ENCODE measurements around the gene TEX14.
A peak's percentile ranks its signal among the peaks of the same experiment; 100 is the strongest.
"Not testable (repeated sequence)": the region's sequence is repeated elsewhere in the genome, so short reads cannot be mapped to it uniquely, and the experiment has no call there.

TEX14 gene

GRCh38 chr17:58586009-58586644, 105.7 kb downstream of the TEX14 start:
- no peak for DNase-seq (ENCODE audit: low read depth)
- no peak overlapping the region for H3K4me3 ChIP-seq (ENCODE audit: low read depth, low read length)
- in situ Hi-C loops (cut with HindIII; ENCODE audit: low sequenced_read_pairs) = no loop called here
- TF ChIP-seq, protein P1, sequence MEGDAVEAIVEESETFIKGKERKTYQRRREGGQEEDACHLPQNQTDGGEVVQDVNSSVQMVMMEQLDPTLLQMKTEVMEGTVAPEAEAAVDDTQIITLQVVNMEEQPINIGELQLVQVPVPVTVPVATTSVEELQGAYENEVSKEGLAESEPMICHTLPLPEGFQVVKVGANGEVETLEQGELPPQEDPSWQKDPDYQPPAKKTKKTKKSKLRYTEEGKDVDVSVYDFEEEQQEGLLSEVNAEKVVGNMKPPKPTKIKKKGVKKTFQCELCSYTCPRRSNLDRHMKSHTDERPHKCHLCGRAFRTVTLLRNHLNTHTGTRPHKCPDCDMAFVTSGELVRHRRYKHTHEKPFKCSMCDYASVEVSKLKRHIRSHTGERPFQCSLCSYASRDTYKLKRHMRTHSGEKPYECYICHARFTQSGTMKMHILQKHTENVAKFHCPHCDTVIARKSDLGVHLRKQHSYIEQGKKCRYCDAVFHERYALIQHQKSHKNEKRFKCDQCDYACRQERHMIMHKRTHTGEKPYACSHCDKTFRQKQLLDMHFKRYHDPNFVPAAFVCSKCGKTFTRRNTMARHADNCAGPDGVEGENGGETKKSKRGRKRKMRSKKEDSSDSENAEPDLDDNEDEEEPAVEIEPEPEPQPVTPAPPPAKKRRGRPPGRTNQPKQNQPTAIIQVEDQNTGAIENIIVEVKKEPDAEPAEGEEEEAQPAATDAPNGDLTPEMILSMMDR (IDR thresholded peaks at IDR 0.05; ENCODE audit: low read depth, low read length, missing control alignments) = no peak

DNA sequence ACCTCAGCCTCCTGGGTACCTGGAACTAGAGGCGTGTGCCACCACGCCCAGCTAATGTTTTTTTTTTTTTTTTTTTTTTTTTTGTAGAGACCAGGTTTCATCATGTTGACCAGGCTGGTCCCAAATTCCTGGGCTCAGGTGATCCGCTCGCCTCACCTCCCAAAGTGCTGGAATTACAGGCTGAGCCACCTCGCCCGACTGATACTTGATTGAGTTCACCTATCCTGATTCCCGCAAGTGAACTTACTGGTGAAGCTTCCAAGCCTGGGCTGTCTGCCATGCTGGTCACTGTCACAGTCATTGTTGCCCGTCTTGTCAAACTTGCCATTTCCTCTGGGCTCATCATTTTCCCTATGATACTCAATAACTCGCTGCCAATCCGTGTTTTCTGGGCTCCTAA, 106.3 kb downstream of the TEX14 start:
- no peak for DNase-seq (ENCODE audit: low read depth)
- in situ Hi-C loops (cut with HindIII; ENCODE audit: low sequenced_read_pairs) = no loop called here
- no peak overlapping the region for H3K4me3 ChIP-seq (ENCODE audit: low read depth, low read length)
- TF ChIP-seq, protein P1 (IDR thresholded peaks at IDR 0.05; ENCODE audit: low read depth, low read length, missing control alignments) = no peak

GRCh38 chr17:58583486-58583885, 108.4 kb downstream of the TEX14 start:
- in situ Hi-C loops (cut with HindIII; ENCODE audit: low sequenced_read_pairs) = no loop called here
- DNase-seq (ENCODE audit: low read depth) = no peak
- no peak overlapping the region for H3K4me3 ChIP-seq (ENCODE audit: low read depth, low read length)
- TF ChIP-seq, protein P1 (IDR thresholded peaks at IDR 0.05; ENCODE audit: low read depth, low read length, missing control alignments) = no peak

GRCh38 chr17:58582718-58583117, 109.1 kb downstream of the TEX14 start:
- in situ Hi-C loops (cut with HindIII; ENCODE audit: low sequenced_read_pairs); H3K4me3 ChIP-seq (ENCODE audit: low read depth, low read length); DNase-seq (ENCODE audit: low read depth): not testable (repeated sequence)

DNA sequence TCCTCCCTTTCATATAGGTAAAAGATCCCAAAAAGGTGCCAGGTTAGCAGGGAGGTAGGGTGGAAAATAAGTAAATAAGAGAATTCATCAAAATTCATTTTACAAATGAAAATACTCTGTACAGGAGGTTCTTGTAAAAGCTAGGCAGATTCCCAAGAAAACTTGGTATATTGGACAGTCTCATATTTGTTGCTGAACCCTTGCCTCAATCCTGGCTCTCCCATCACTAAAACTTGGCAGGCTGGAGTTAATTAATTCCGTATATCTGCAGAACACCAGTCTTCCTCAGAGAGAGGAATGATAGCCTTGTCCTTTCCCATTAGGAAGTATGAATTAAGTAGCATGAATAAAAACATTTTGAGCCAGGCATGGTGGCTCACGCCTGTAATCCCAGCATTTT, 111.2 kb downstream of the TEX14 start:
- DNase-seq (ENCODE audit: low read depth) = no peak
- TF ChIP-seq, protein P1 (IDR thresholded peaks at IDR 0.05; ENCODE audit: low read depth, low read length, missing control alignments) = no peak
- in situ Hi-C loops (cut with HindIII; ENCODE audit: low sequenced_read_pairs) = no loop called here
- H3K4me3 ChIP-seq (ENCODE audit: low read depth, low read length) = no peak overlapping the region

- no peak overlapping the region for H3K4me3 ChIP-seq (ENCODE audit: low read depth, low read length)
- DNase-seq (ENCODE audit: low read depth) = peak; percentile 23
- TF ChIP-seq, protein P1 (IDR thresholded peaks at IDR 0.05; ENCODE audit: low read depth, low read length, missing control alignments) = peak; percentile 72
- in situ Hi-C loops (cut with HindIII; ENCODE audit: low sequenced_read_pairs) = no loop called here
Measured at GRCh38 chr17:58577696-58578095, 114.1 kb downstream of the TEX14 start.

GRCh38 chr17:58576679-58577367, 115.0 kb downstream of the TEX14 start:
- in situ Hi-C loops (cut with HindIII; ENCODE audit: low sequenced_read_pairs) = no loop called here
- no peak for DNase-seq (ENCODE audit: low read depth)
- TF ChIP-seq, protein P1 (IDR thresholded peaks at IDR 0.05; ENCODE audit: low read depth, low read length, missing control alignments) = no peak

More at GRCh38 chr17:58576679-58577367, 115.0 kb downstream of the TEX14 start:
- H3K4me3 ChIP-seq (ENCODE audit: low read depth, low read length) = no peak overlapping the region
